ENCODE results near the gene USP24.

DNA sequence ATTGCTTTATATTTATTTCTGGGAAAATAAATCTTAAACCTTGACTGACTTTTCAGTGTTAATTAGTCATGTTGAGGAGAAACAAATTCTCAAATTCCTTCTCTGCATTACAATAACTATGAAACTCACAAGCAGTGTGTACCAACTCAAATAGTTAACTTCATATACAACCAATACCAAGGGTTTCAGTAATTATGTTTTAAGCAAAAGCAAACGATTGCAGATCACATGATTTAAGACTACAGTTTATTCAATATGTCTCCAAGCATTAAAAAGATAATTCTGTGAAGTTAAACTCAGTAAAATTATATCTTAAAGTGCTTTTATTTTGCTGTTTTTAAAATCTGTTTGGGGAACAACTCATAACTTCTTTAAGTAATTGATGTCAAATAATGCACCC, 147.2 kb downstream of the USP24 start:
- TF ChIP-seq EZH2 (IDR thresholded peaks at IDR 0.05): no peak
- TF ChIP-seq, protein P1, sequence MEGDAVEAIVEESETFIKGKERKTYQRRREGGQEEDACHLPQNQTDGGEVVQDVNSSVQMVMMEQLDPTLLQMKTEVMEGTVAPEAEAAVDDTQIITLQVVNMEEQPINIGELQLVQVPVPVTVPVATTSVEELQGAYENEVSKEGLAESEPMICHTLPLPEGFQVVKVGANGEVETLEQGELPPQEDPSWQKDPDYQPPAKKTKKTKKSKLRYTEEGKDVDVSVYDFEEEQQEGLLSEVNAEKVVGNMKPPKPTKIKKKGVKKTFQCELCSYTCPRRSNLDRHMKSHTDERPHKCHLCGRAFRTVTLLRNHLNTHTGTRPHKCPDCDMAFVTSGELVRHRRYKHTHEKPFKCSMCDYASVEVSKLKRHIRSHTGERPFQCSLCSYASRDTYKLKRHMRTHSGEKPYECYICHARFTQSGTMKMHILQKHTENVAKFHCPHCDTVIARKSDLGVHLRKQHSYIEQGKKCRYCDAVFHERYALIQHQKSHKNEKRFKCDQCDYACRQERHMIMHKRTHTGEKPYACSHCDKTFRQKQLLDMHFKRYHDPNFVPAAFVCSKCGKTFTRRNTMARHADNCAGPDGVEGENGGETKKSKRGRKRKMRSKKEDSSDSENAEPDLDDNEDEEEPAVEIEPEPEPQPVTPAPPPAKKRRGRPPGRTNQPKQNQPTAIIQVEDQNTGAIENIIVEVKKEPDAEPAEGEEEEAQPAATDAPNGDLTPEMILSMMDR (IDR thresholded peaks at IDR 0.05): no peak
